Endothelial cell of umbilical vein (primary cell): ENCODE results near the gene RBP5. TPM values are rescaled to one million over a fixed set of nuclear protein-coding genes. Genes with fewer than 3 reads are reported as not detected.

Experiments used
- BruUV-seq: library from RNA; stranded (reverse); fragments of 400-500 nt; replicated peaks from 2 replicates; lab custom pipeline; 2021; lab: Mats Ljungman, UMichigan
- CTCF ChIA-PET: fragments of 300-600, 350-600 bp; sonication (Branson Sonifier 250); formaldehyde crosslinking; loops from one replicate; lab custom pipeline; 2021; ENCODE audit warnings: antibody characterized with exemption, inconsistent platforms; lab: Charles Lee
- POLR2A ChIA-PET: fragments of 300-600, 350-600 bp; sonication (Branson Sonifier 250); formaldehyde crosslinking; loops from one replicate; lab custom pipeline; 2021; ENCODE audit warnings: antibody characterized with exemption, inconsistent platforms; lab: Charles Lee
- DNase-seq: peaks from one replicate; pipeline ENCODE4 v3.0.0-alpha.2; 2011; ENCODE audit warnings: low read depth, low spot score
- FAIRE-seq: peaks from 2 replicates; lab custom pipeline; 2011; peaks lifted over from hg19 to GRCh38; lab: Jason Lieb, UNC
- H2AFZ ChIP-seq: 2 replicates; pipeline ENCODE4 v1.6.0; 2012; ENCODE audit warnings: low read depth, low read length, control low read depth, inconsistent platforms
- H3K27ac ChIP-seq: 2 replicates; pipeline ENCODE4 v1.5.1; 2011; ENCODE audit warnings: low read depth, mild to moderate bottlenecking, control low read depth, low read length, moderate library complexity; ENCODE audit not compliant: insufficient read depth
- H3K27me3 ChIP-seq, 2 experiments: 2 replicates each; pipeline versions ENCODE4 v1.6.0 to v1.6.1; 2011; ENCODE audit warnings: low read length in 2 of 2, mixed read lengths in 1 of 2; ENCODE audit not compliant: control insufficient read depth in 2 of 2, insufficient read depth in 2 of 2
- H3K36me3 ChIP-seq, 2 experiments: 2 replicates in 1 of 2; 3 replicates in 1 of 2; pipeline ENCODE4 v1.5.1; 2011; ENCODE audit warnings: low read length in 2 of 2, mild to moderate bottlenecking in 1 of 2, moderate library complexity in 1 of 2; ENCODE audit not compliant: control insufficient read depth in 2 of 2, insufficient read depth in 2 of 2; ENCODE audit errors: extremely low read depth in 1 of 2
- H3K4me1 ChIP-seq: 3 replicates; pipeline ENCODE4 v1.5.1; 2011; ENCODE audit warnings: mild to moderate bottlenecking, low read length; ENCODE audit not compliant: control insufficient read depth, insufficient read depth; ENCODE audit errors: extremely low read depth
- H3K4me2 ChIP-seq: 2 replicates; pipeline ENCODE4 v1.6.1; 2011; ENCODE audit warnings: low read length, control low read depth, mixed read lengths; ENCODE audit not compliant: insufficient read depth
- H3K4me3 ChIP-seq, 3 experiments: fragments of 200-600 bp in 1 of 3; sonication (generic), shearing (Covaris generic) in 1 of 3; replicated peaks in 1 of 3; 2 replicates each; pipeline ENCODE4 v1.5.1; 2011 to 2016; ENCODE audit warnings: control low read depth in 3 of 3, low read length in 3 of 3, mild to moderate bottlenecking in 2 of 3, inconsistent platforms in 1 of 3, low read depth in 1 of 3, moderate library complexity in 1 of 3; ENCODE audit not compliant: insufficient read depth in 1 of 3
- H3K79me2 ChIP-seq: 2 replicates; pipeline ENCODE4 v1.6.0; 2012; ENCODE audit warnings: low read length, inconsistent platforms; ENCODE audit not compliant: control insufficient read depth, insufficient read depth
- H3K9ac ChIP-seq: replicated peaks from 2 replicates; pipeline ENCODE3; 2011; ENCODE audit warnings: low read length, control low read depth; ENCODE audit not compliant: insufficient read depth; ENCODE audit errors: extremely low read depth
- H3K9me1 ChIP-seq: replicated peaks from 3 replicates; pipeline ENCODE4 v1.6.0; 2011; ENCODE audit warnings: mild to moderate bottlenecking, low read length; ENCODE audit not compliant: control insufficient read depth, insufficient read depth; ENCODE audit errors: extremely low read depth
- H3K9me3 ChIP-seq: replicated peaks from 2 replicates; pipeline ENCODE4 v1.5.1; 2012; ENCODE audit warnings: low read length, inconsistent platforms; ENCODE audit not compliant: control insufficient read depth, insufficient read depth
- H4K20me1 ChIP-seq: replicated peaks from 2 replicates; pipeline ENCODE3; 2011; ENCODE audit warnings: mild to moderate bottlenecking, low read length; ENCODE audit not compliant: control insufficient read depth, insufficient read depth; ENCODE audit errors: extremely low read depth
- CTCF ChIP-seq, 2 donors: IDR thresholded peaks; 1 replicate in 1 of 2; 2 replicates in 1 of 2; pipeline ENCODE4 v1.5.1; 2011; ENCODE audit warnings: low read length in 2 of 2, mild to moderate bottlenecking in 2 of 2, moderate library complexity in 2 of 2, control low read depth in 1 of 2, inconsistent platforms in 1 of 2, low read depth in 1 of 2; ENCODE audit not compliant: insufficient read depth in 1 of 2; ENCODE audit errors: extremely low read depth in 1 of 2
- EZH2 ChIP-seq: IDR thresholded peaks from 2 replicates; pipeline ENCODE4 v1.6.1; 2012; ENCODE audit warnings: borderline replicate concordance, low read depth, mild to moderate bottlenecking, moderate library complexity, low read length, inconsistent platforms; ENCODE audit not compliant: severe bottlenecking
- FOS ChIP-seq: IDR thresholded peaks from 2 replicates; pipeline ENCODE4 v1.6.1; 2011; ENCODE audit warnings: mild to moderate bottlenecking, low read length, moderate library complexity, borderline replicate concordance; ENCODE audit not compliant: insufficient read depth
- GATA2 ChIP-seq: IDR thresholded peaks from 2 replicates; pipeline ENCODE4 v1.7.0; 2011; ENCODE audit warnings: low read depth, mild to moderate bottlenecking, moderate library complexity, mixed read lengths, low read length; ENCODE audit not compliant: insufficient read length, insufficient read depth
- JUN ChIP-seq: IDR thresholded peaks from 2 replicates; pipeline ENCODE4 v1.6.1; 2011; ENCODE audit warnings: borderline replicate concordance, low read depth; ENCODE audit not compliant: insufficient read length, insufficient read depth
- MAX ChIP-seq: IDR thresholded peaks from 2 replicates; pipeline ENCODE4 v1.6.1; 2011; ENCODE audit not compliant: insufficient read depth, insufficient read length
- MYC ChIP-seq: IDR thresholded peaks from one replicate; pipeline ENCODE4 v1.6.1; 2011; ENCODE audit warnings: mild to moderate bottlenecking, low read depth, low read length
- POLR2A ChIP-seq: IDR thresholded peaks from 2 replicates; pipeline ENCODE4 v1.6.1; 2012; ENCODE audit warnings: low read depth, mild to moderate bottlenecking, control low read depth, low read length
- POLR2AphosphoS5 ChIP-seq: IDR thresholded peaks from 2 replicates; pipeline ENCODE4 v1.6.1; 2012; ENCODE audit warnings: low read depth, mild to moderate bottlenecking, control low read depth, low read length, moderate library complexity; ENCODE audit not compliant: insufficient read depth
- dilution Hi-C: fragments of 300-500 bp; cut with MboI; formaldehyde crosslinking; loops from one replicate; pipeline ENCODE4 v1.15.0; 2019; ENCODE audit warnings: low sequenced_read_pairs; ENCODE audit not compliant: extremely low pct_ligation_motif_present
- intact Hi-C: fragments of 100-400 bp; cut with micrococcal nuclease; formaldehyde crosslinking; loops from one replicate; pipeline ENCODE4 v1.10.0; 2022
- polyA plus RNA-seq, 4 experiments: library from polyadenylated mRNA; depleted of rRNA in 3 of 4; stranded (reverse) in 3 of 4; unstranded in 1 of 4; fragments of >200 nt; gene quantifications; 2 replicates each; pipeline versions ENCODE4 v1.2.1 to v1.2.3, GENCODE V29; 2011 to 2012; ENCODE audit warnings: missing spikeins in 1 of 4
- total RNA-seq: library from RNA; stranded (reverse); gene quantifications from 2 replicates; pipeline ENCODE4 v1.2.3, GENCODE V29; 2021

RBP5 gene
- total and polyA plus RNA-seq, 2 donors (not counting 3 experiments of a cell fraction or from before 2014, with no cell fraction given): 0.12 TPM; not detected in 1

GRCh38 chr12:7110661-7111060, 18.0 kb downstream of the RBP5 start:
- H2AFZ ChIP-seq: no peak overlapping the region
- CTCF ChIA-PET: interaction anchor here (0.6 to 6.5 kb wide), 6 partner anchors 47 to 552 kb away, joined by 3 to 73 read pairs (median 4); partner anchors contain the start of genes C12orf57, RNU7-1 and SPSB2
- intact Hi-C loops (no loop called here), dilution Hi-C loops (no loop called here)
- peaks cover 8% of the 10 kb centered on the region for H3K4me1 ChIP-seq
- POLR2A ChIA-PET: no interaction called here
- H3K27me3 ChIP-seq: no peaks in the 10 kb centered on the region
- no peaks in the 10 kb centered on the region for H4K20me1 ChIP-seq
- H3K36me3 ChIP-seq: no peaks in the 10 kb centered on the region
- no peaks in the 10 kb centered on the region for H3K9me3 ChIP-seq
- no peaks in the 10 kb centered on the region for H3K79me2 ChIP-seq
- no peak overlapping the region for H3K4me3 ChIP-seq
- TF ChIP-seq EZH2 (no peak), CTCF (IDR thresholded peaks at IDR 0.05; ENCODE audit: extremely low read depth in 1 of 2, insufficient read depth in 1 of 2, low read depth in 1 of 2, low read length in 2 of 2) (no peak), GATA2 (no peak), POLR2A (no peak)
- no peak overlapping the region for H3K4me2 ChIP-seq
- no TSS peak for BruUV-seq
- DNase-seq (no peak), FAIRE-seq (no peak)
- H3K9me1 ChIP-seq: no peaks in the 10 kb centered on the region
- H3K27ac ChIP-seq: no peak overlapping the region
- no peak overlapping the region for H3K9ac ChIP-seq

DNA sequence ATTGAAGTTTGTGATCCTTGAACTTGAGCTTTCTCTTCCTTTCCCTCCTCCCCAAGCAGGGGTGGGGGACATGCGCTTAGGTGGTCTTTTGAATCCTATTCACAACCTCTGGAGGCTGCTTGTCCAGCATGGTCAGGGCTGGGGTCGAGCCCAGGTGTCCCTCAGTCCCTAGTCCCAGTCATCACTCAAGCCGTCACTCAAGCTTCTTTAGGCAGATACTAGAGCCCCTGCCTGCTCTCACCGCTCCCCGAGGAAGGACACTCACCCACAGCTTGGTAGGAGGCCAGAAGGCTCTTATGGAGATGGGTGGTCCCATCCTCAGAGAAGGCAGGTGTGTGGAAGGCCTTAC, 19.1 kb downstream of the RBP5 start:
- no peak overlapping the region for H3K27ac ChIP-seq
- DNase-seq (no peak), FAIRE-seq (no peak)
- BruUV-seq: TSS peak; percentile 51
- H2AFZ ChIP-seq: no peak overlapping the region
- no peak for TF ChIP-seq MAX
- no peak for TF ChIP-seq POLR2AphosphoS5
- TF ChIP-seq JUN: no peak
- TF ChIP-seq GATA2: no peak
- no peak for TF ChIP-seq POLR2A
- TF ChIP-seq MYC: no peak
- no peak for TF ChIP-seq CTCF (IDR thresholded peaks at IDR 0.05; ENCODE audit: extremely low read depth in 1 of 2, insufficient read depth in 1 of 2, low read depth in 1 of 2, low read length in 2 of 2)
- TF ChIP-seq FOS: no peak
- no peak for TF ChIP-seq EZH2
- no peaks in the 10 kb centered on the region for H3K36me3 ChIP-seq
- no peaks in the 10 kb centered on the region for H4K20me1 ChIP-seq
- POLR2A ChIA-PET: interaction anchor here (0.7 kb wide), 1 partner anchor 165 kb away, joined by 3 read pairs; no protein-coding TSS in a partner anchor
- intact Hi-C loops: loop anchor here (1.0 to 5.0 kb wide), 6 partner anchors 17 to 237 kb away; partner anchors contain the start of genes C12orf57, C1R, EMG1 and LPCAT3
- dilution Hi-C loops: no loop called here
- H3K4me3 ChIP-seq: no peak overlapping the region
- no peaks in the 10 kb centered on the region for H3K79me2 ChIP-seq
- peaks cover 8% of the 10 kb centered on the region for H3K4me1 ChIP-seq
- H3K9me1 ChIP-seq: no peaks in the 10 kb centered on the region
- CTCF ChIA-PET: interaction anchor here (0.6 to 6.5 kb wide), 15 partner anchors 9 to 240 kb away, joined by 3 to 73 read pairs (median 7); partner anchors contain the start of genes C12orf57, C1S, CLSTN3 and RNU7-1
- no peaks in the 10 kb centered on the region for H3K27me3 ChIP-seq
- H3K9me3 ChIP-seq: no peaks in the 10 kb centered on the region
- H3K4me2 ChIP-seq: no peak overlapping the region
- H3K9ac ChIP-seq: peak overlapping the region; percentile 80
